ENCODE results near the gene FLVCR1. TPM values are rescaled to one million over a fixed set of nuclear protein-coding genes. Genes with fewer than 3 reads are reported as not detected.
A peak's percentile ranks its signal among the peaks of the same experiment; 100 is the strongest.

Gene FLVCR1
- total RNA-seq (ENCODE audit: low replicate concordance): 20.5 and 22.0 TPM in 2 replicates
- long read RNA-seq, full-length matches to known transcripts: 4 of 14 reads
- long read RNA-seq, partial matches to known transcripts: 2 of 14 reads
- long read RNA-seq, other reads (novel, unspliced or antisense): 8 of 14 reads

GRCh38 chr1:212857992-212858460 is at the start of gene FLVCR1:
Gene FLVCR1 (plus strand): TSS chr1:212858275. CDS start chr1:212858453, 178 bp downstream.
- Mint-ChIP-seq H3K4me1 (ENCODE audit: unreplicated experiment) (peaks cover 13% of the 10 kb centered on the region), H3K27ac (peak within 1 kb of the TSS; percentile 98), H3K9me3 (no peaks in the 10 kb centered on the region), H3K36me3 (peaks cover 4% of the 10 kb centered on the region), H3K4me3 (no peak within 1 kb of the TSS), H3K27me3 (no peaks in the 10 kb centered on the region)
- peak; percentile 97 for DNase-seq (ENCODE audit: extremely low spot score, unreplicated experiment)
- TF ChIP-seq CTCF (conservative IDR thresholded peaks at IDR 0.05): no peak

GRCh38 chr1:212814537-212815334 is 43.3 kb upstream of the FLVCR1 start:
- peaks cover 12% of the 10 kb centered on the region for H3K4me1 Mint-ChIP-seq (ENCODE audit: unreplicated experiment)
- no peak overlapping the region for H3K4me3 Mint-ChIP-seq
- peak; percentile 67 for TF ChIP-seq CTCF (conservative IDR thresholded peaks at IDR 0.05)
- no peaks in the 10 kb centered on the region for H3K36me3 Mint-ChIP-seq
- DNase-seq (ENCODE audit: extremely low spot score, unreplicated experiment): no peak
- no peaks in the 10 kb centered on the region for H3K27me3 Mint-ChIP-seq
- peak overlapping the region; percentile 69 for H3K27ac Mint-ChIP-seq
- no peaks in the 10 kb centered on the region for H3K9me3 Mint-ChIP-seq

GRCh38 chr1:212816567-212817278 is 41.4 kb upstream of the FLVCR1 start:
- Mint-ChIP-seq H3K4me1 (ENCODE audit: unreplicated experiment) (peaks cover 12% of the 10 kb centered on the region), H3K27me3 (no peaks in the 10 kb centered on the region), H3K27ac (no peak overlapping the region), H3K9me3 (no peaks in the 10 kb centered on the region), H3K36me3 (no peaks in the 10 kb centered on the region), H3K4me3 (no peak overlapping the region)
- no peak for TF ChIP-seq CTCF (conservative IDR thresholded peaks at IDR 0.05)
- DNase-seq (ENCODE audit: extremely low spot score, unreplicated experiment): no peak

- H3K9me3 Mint-ChIP-seq: peaks cover 3% of the 10 kb centered on the region
- no peak for DNase-seq (ENCODE audit: extremely low spot score, unreplicated experiment)
- no peak overlapping the region for H3K4me3 Mint-ChIP-seq
- peaks cover 8% of the 10 kb centered on the region for H3K4me1 Mint-ChIP-seq (ENCODE audit: unreplicated experiment)
- TF ChIP-seq CTCF (conservative IDR thresholded peaks at IDR 0.05): no peak
- peaks cover 3% of the 10 kb centered on the region for H3K36me3 Mint-ChIP-seq
- no peak overlapping the region for H3K27ac Mint-ChIP-seq
- H3K27me3 Mint-ChIP-seq: no peaks in the 10 kb centered on the region
Observed at GRCh38 chr1:212819726-212820125, 38.3 kb upstream of the FLVCR1 start.

- no peak for TF ChIP-seq CTCF (conservative IDR thresholded peaks at IDR 0.05)
- Mint-ChIP-seq H3K27ac (no peak overlapping the region), H3K4me3 (no peak overlapping the region), H3K27me3 (no peaks in the 10 kb centered on the region), H3K36me3 (peaks cover 3% of the 10 kb centered on the region), H3K9me3 (peaks cover 7% of the 10 kb centered on the region), H3K4me1 (ENCODE audit: unreplicated experiment) (peaks cover 5% of the 10 kb centered on the region)
- no peak for DNase-seq (ENCODE audit: extremely low spot score, unreplicated experiment)
Observed at GRCh38 chr1:212820969-212821368, 37.1 kb upstream of the FLVCR1 start.

Measured in type B pancreatic cell (in vitro differentiated cells).